Left renal cortex interstitium (tissue), 4 donors: ENCODE measurements around the gene TMEM62. TPM values are rescaled to one million over a fixed set of nuclear protein-coding genes. Genes with fewer than 3 reads are reported as not detected.
"Not testable (repeated sequence)": the region's sequence is repeated elsewhere in the genome, so short reads cannot be mapped to it uniquely, and the experiment has no call there.

Experiments
- DNase-seq, 4 donors: peaks; one replicate each; pipeline ENCODE4 v3.0.0-alpha.2; 2013; ENCODE audit warnings: low read depth in 4 of 4, low spot score in 2 of 4, missing footprints in 1 of 4
- polyA plus RNA-seq, 4 donors: library from polyadenylated mRNA; unstranded; fragments of 120-200 nt; gene quantifications; one replicate each; pipeline ENCODE4 v1.2.1, GENCODE V29; 2013; ENCODE audit not compliant: insufficient read length in 4 of 4

Gene TMEM62
- polyA plus RNA-seq, 4 donors: 15.8 to 17.7 (median 16.3) TPM

DNA sequence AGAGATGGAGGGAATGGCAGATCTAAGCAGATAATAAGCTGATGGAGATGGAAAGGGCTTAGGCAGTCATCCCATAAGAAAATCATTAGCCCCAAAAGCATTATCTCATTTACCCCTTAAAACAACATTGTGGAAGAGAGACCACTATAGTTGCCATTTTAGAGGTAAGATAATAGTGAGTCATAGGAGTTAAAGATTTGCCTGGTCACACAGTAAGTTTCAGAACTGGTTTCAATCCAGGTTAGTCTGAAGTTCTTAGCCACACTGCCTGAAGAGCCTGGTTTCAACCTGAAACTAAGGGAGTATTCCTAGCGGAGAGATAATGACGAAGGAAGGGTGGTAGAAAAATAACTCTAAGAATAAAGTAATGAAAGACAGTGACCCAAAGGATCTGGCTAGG, 14.6 kb upstream of the TMEM62 start:
- DNase-seq: no peak

- no peak for DNase-seq
These were observed 11.5 kb upstream of the TMEM62 start for GRCh38 chr15:43121863-43122262.

- no peak for DNase-seq
These were observed 8.2 kb upstream of the TMEM62 start for GRCh38 chr15:43125100-43125661.

GRCh38 chr15:43126356-43126755, 7.0 kb upstream of the TMEM62 start:
- DNase-seq: no peak

GRCh38 chr15:43127752-43128151, 5.6 kb upstream of the TMEM62 start:
- no peak for DNase-seq

GRCh38 chr15:43128174-43128979, 5.0 kb upstream of the TMEM62 start:
- DNase-seq: not testable (repeated sequence)

DNA sequence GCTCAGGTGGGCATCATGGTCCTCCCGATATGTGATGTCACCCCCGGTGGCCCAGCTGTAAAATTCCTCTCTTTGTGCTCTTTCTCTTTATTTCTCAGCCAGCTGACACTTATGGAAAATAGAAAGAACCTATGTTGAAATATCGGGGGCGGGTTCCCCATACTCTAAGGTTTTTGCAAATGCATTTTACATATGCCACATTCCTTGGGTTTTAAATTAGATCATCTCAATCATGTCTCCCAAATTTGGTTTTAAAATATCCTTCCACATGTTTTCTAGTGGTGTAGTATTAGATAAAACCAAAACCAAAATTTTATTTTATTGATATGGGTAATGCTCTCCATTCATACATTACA, 4.4 kb upstream of the TMEM62 start:
- no peak for DNase-seq

DNA sequence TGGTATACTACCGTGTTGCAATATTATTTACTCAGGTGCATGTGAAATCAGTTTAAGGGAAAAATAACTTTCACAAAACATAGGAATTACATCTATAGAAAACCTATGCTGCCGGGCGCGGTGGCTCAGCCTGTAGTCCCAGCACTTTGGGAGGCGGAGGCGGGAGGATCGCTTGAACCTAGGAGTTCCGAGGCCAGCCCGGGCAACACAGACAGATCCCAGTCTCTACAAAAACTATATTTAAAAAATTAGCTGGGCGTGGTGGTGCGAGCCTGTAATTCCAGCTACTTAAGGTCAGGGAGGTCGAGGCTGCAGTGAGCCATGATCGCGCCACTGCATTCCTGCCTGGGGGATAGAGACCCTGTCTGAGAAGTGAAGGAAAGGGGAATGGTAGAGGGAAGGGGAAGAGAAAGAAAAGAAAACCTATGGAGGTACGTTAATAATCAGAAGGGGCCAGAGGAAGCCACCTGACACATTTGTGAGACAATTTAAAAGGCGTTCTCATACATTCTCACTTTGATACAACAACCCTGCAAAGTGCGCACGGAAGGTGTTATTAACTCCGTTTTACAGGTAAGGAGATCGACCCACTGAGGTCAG, 456 bp upstream of the TMEM62 start:
- no peak for DNase-seq

DNA sequence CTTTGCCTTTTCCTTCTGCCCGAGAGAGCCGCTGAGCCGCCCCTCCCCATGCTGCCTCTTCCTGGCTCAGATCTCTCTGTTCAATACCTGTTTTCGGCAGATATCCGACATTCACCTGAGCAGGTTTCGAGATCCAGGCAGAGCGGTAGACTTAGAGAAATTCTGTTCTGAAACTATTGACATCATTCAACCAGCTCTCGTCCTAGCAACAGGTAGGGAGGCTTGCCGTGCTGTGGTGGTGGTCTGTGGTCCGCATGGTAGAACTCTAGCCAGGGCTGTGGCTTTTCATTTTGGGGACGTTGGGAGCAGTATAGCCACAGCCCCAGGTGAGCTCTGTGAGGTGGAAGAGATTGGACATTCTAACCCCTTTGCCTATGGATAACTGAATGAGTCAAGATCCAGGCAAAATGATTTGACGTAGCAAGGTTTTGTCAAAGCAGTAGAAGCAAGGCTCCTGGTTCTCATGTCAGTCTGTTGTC, 810 bp downstream of the TMEM62 start:
- DNase-seq: no peak

GRCh38 chr15:43135351-43135750, 2.0 kb downstream of the TMEM62 start:
- DNase-seq: no peak

DNA sequence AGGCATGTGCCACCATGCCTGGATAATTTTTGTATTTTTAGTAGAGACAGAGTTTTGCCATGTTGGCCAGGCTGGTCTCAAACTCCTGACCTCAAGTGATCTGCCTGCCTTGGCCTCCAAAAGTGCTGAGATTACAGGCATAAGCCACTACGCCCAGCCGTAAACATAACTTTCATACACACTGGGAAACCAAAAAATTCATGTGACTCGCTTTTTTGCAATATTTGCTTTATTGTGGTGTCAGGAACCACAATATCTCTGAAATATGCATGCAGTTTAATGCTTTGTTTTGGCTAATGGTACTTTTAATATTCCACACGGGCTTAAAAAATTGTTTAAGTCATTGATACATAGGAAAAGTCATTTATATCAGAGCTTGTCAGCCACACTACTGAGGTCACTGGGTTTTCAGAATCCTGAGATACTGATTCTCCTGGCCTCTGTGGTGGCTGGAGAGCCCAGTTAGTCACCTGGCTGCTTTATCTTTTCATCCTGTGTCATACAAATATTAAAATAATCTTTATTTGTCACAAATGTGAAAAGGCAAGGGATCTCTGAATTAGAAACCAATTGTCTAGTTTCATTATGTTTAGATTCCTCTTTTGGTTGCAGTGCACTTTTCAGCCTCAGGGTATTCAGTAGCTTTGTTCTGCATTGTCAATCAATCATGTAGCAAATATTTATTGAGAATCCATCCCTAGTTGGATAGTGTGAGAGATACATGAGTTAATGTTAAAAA, 10.0 kb downstream of the TMEM62 start:
- DNase-seq: no peak

DNA sequence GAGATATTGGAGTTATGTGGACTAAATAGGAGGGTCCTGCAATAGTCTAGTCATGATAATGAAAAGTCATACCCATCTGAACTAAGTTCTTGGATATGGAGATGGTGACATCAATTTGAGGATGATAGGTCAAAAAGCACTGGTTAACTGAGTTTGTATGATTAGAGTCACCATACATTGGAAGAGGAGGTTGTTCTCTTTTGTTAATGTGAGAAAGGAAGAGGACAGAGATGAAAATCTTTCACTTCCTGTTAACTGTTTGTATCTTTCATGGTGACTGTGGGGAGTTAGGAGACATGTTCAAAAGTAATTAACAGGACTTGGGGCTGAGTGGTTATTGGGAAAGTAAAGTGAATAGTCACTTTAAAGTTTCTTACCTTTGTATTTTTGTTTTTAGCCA, 11.1 kb downstream of the TMEM62 start:
- no peak for DNase-seq

DNA sequence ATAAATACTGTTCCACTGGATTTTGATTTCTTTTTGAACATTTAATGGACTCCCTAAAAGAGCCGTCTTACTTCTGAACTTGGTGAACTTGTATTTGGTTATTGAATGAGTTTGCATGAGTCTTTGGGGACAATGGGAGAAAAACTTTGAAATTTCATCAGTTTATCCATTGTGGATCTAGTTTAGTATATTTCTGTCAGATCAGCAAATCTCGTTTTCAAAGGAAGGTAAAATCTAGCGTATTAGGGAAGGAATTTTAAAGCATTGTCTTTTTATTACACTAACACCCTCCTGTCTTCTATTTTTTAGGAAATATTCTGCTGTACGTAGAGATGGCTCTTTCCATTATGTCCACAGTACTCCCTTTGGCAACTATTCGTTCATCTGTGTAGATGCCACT, 12.8 kb downstream of the TMEM62 start:
- DNase-seq: no peak

- DNase-seq: no peak
These were observed 17.0 kb downstream of the TMEM62 start for GRCh38 chr15:43150191-43150929.

DNA sequence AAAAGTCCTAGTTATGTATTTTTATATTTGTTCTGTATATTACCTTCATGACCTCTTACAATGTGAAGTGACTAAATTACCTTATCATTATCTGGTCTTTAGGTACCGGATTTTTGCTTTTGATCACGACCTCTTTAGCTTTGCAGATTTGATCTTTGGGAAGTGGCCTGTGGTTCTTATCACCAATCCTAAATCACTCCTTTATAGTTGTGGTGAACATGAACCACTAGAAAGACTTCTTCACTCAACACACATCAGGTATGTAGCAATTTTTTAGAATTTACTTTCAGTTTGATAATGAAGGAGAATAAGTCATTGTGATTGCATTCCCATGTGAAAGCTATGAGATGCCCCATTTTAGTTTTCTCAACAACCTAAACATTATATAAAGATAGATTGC, 18.3 kb downstream of the TMEM62 start:
- DNase-seq: no peak

DNA sequence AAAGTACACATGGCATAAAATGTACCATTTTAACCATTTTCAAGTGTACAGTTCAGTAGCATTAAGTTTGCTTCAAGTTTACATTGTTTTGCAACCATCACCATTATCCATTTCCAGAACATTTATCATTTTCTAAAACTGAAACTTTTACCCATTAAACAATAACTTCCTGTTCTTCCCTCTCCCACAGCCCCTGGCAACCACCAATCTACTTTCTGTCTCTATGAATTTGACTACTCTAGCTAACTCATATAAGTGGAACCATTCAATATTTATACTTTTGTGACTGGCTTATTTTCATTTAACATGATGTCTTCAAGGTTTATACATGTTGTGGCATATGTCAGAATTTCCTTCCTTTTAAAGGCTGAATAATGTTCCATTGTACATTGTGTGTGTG, 19.9 kb downstream of the TMEM62 start:
- no peak for DNase-seq

DNA sequence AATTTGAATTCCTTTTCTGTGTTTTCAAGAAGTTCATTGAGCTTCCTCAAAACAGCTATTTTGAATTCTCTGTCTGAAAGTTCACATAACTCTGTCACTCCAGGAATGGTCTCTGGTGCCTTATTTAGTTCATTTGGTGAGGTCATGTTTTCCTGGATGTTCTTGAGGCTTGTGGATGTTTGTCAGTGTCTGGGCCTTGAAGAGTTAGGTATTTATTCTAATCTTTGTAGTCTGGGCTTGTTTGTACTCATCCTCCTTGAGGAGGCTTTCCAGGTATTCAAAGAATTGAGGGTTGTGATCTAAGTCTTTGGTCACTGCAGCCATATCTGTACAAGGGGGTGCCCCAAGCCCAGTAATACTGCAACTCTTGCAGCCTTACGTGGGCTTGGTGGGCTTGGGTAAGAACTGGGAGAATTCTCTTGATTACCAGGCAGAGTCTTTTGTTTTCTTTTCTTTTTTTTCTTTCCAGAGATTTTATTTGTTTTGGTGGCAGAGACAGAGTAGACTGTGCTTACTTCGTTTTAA, 32.5 kb downstream of the TMEM62 start:
- DNase-seq: no peak

- not testable (repeated sequence) for DNase-seq
These were observed 33.9 kb downstream of the TMEM62 start for GRCh38 chr15:43167261-43167660.

GRCh38 chr15:43168192-43169107, 35.1 kb downstream of the TMEM62 start:
- DNase-seq: no peak
